ENCODE results near the gene SNHG17.
"Not testable (repeated sequence)": the region's sequence is repeated elsewhere in the genome, so short reads cannot be mapped to it uniquely, and the experiment has no call there.

SNHG17 gene

DNA sequence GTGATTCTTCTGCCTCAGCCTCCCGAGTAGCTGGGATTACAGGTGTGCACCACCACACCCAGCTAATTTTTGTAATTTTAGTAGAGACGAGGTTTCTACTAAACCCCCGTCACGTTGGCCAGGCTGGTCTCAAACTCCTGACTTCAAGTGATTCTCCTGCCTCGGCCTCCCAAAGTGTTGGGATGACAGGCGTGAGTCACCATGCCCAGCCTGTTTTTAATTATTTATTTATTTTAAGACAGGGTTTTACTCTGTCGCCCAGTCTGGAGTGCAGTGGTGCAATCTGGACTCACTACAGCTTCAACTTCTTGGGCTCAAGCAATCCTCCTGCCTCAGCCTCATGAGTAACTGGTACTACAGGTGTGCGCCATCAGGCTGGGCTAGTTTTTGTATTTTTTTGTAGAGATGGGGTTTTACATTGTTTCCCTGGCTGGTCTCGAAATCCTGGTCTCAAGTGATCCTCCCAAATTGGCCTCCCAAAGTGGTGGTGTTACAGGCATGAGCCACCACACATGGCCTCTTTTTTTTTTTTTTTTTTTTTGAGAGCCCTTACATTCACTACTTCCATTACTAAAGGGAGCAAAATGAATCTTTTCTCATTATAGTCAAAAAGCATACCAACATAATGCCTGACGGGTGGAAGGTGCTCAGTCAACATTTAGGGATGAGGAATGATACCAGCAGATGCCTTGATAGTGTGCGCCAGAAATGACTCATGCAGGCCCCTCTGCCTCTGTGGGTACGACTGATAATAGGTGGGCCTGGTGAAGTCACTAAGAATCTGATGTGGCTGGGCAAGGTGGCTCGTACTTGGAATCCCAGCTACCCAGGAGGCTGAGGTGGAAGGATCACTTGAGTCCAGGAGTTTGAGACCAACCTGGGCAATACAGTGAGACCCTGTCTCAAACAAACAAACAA, 19.7 kb upstream of the SNHG17 start:
- DNase-seq = no peak
- H3K27ac Mint-ChIP-seq = no peak overlapping the region
- H3K9me3 Mint-ChIP-seq = no peaks in the 10 kb centered on the region
- peaks cover 13% of the 10 kb centered on the region for H3K4me1 Mint-ChIP-seq (ENCODE audit: low read depth)
- H3K4me3 Mint-ChIP-seq = no peak overlapping the region
- H3K36me3 Mint-ChIP-seq (ENCODE audit: low read depth) = peaks cover 17% of the 10 kb centered on the region
- no peaks in the 10 kb centered on the region for H3K27me3 Mint-ChIP-seq

DNA sequence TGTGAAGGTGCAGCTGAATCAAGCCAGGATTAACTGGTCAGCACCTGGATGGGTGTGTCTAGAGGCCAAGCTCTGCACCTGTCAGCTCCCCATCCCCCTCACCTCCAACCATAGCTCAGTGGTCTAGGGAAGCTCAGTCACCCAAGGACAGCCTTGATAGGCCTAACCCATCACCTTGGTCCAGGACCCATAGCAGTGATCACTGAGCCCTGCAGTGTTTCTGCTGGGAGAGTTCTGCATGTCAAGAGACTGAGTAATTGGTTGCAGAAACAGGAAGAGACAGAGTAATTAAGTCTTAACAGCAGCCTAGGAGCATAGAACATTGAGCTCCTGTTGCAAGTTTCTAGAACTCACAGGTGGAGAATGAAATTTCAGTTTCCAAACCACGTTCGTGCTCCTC, 18.8 kb upstream of the SNHG17 start:
- H3K4me3 Mint-ChIP-seq = no peak overlapping the region
- no peaks in the 10 kb centered on the region for H3K27me3 Mint-ChIP-seq
- H3K4me1 Mint-ChIP-seq (ENCODE audit: low read depth) = peaks cover 21% of the 10 kb centered on the region
- peaks cover 25% of the 10 kb centered on the region for H3K36me3 Mint-ChIP-seq (ENCODE audit: low read depth)
- H3K9me3 Mint-ChIP-seq = no peaks in the 10 kb centered on the region
- H3K27ac Mint-ChIP-seq = no peak overlapping the region
- DNase-seq = no peak

DNA sequence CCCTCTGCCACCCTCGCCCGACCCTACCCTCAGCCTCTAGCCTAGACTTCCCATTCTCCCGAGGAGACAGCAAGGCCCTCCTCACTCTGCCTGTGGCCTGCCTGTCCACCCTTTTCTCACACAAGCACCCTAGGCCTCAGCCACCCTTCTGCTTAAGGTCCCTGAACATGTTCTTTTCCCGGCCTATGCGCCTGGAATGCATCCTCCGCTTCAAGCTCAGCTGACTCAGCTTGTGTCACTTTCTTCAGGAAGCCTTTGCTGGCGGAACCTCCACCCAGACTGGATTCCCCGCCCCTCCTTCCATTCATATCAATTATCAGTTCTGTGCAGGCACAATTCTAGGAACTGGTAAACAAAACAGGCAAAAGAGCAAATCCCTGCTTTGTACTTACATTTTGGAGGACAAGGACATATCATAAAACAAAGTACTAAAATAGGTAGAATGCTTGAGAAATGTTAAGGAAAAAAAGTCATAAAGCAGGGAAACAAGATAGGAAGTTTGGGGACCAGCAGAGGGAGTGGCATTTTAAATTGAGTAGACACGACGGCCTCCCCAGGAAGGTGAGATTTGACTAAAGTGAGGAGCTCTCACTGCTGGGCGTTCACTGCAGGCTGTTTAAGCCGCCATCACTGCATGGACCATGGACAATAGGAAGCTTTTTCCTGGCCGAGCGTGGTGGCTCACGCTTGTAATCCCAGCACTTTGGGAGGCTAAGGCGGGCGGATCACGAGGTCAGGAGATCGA, 17.9 kb upstream of the SNHG17 start:
- peaks cover 29% of the 10 kb centered on the region for H3K4me1 Mint-ChIP-seq (ENCODE audit: low read depth)
- no peak overlapping the region for H3K4me3 Mint-ChIP-seq
- H3K27me3 Mint-ChIP-seq = no peaks in the 10 kb centered on the region
- H3K36me3 Mint-ChIP-seq (ENCODE audit: low read depth) = peaks cover 31% of the 10 kb centered on the region
- DNase-seq = no peak
- H3K27ac Mint-ChIP-seq = no peak overlapping the region
- H3K9me3 Mint-ChIP-seq = no peaks in the 10 kb centered on the region

DNA sequence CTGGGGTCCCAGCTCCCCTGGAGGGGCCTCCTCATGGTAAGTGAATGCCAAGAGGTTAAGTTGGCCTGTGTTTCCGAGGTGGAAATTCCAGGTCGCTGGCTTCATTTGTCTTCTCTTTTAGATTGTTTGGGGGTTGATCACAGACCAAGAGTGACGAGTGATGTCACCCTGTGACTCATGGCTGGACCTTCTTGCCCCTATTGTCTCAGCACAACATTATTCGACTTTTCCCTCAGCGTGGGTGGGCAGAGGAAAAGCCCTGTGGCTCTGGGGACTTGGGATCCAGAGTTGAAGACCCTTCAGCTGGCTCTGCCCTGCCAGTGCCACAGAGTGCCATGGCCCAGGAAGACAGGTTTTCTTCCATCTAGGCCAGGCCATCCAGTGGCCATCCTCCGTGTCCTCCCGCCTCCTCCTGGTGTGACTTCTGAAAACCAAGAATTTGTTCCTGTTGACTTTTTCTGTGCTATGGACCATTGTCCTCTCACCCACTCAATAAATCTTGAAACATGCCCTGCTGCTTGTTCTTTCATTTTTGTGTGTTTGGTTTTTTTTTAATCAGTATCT, 15.4 kb upstream of the SNHG17 start:
- no peaks in the 10 kb centered on the region for H3K27me3 Mint-ChIP-seq
- no peak for DNase-seq
- H3K9me3 Mint-ChIP-seq = no peaks in the 10 kb centered on the region
- peak overlapping the region; percentile 31 for H3K27ac Mint-ChIP-seq
- peaks cover 47% of the 10 kb centered on the region for H3K4me1 Mint-ChIP-seq (ENCODE audit: low read depth)
- H3K4me3 Mint-ChIP-seq = no peak overlapping the region
- peaks cover 31% of the 10 kb centered on the region for H3K36me3 Mint-ChIP-seq (ENCODE audit: low read depth)

DNA sequence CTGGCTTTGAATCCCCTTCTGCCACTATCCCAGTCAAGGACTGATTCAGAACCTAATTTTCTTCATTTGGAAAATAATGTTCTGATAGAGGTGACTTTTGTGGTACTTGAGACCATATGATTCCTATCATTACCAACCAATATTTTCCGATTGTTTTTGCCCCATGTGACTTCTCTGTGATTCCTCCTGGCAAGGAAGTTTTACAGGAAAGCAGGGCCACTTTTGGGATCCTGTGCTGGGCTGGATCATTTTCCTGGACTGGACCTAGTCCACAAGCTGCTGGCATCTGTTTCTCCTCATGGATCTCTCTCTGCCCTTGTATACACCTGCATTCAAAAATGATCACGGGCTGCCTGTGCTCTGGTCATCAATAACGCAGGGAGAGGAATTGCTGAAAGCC, 13.9 kb upstream of the SNHG17 start:
- H3K4me1 Mint-ChIP-seq (ENCODE audit: low read depth) = peaks cover 49% of the 10 kb centered on the region
- H3K36me3 Mint-ChIP-seq (ENCODE audit: low read depth) = peaks cover 31% of the 10 kb centered on the region
- peak overlapping the region; percentile 32 for H3K27ac Mint-ChIP-seq
- DNase-seq = no peak
- no peaks in the 10 kb centered on the region for H3K9me3 Mint-ChIP-seq
- no peak overlapping the region for H3K4me3 Mint-ChIP-seq
- H3K27me3 Mint-ChIP-seq = no peaks in the 10 kb centered on the region

DNA sequence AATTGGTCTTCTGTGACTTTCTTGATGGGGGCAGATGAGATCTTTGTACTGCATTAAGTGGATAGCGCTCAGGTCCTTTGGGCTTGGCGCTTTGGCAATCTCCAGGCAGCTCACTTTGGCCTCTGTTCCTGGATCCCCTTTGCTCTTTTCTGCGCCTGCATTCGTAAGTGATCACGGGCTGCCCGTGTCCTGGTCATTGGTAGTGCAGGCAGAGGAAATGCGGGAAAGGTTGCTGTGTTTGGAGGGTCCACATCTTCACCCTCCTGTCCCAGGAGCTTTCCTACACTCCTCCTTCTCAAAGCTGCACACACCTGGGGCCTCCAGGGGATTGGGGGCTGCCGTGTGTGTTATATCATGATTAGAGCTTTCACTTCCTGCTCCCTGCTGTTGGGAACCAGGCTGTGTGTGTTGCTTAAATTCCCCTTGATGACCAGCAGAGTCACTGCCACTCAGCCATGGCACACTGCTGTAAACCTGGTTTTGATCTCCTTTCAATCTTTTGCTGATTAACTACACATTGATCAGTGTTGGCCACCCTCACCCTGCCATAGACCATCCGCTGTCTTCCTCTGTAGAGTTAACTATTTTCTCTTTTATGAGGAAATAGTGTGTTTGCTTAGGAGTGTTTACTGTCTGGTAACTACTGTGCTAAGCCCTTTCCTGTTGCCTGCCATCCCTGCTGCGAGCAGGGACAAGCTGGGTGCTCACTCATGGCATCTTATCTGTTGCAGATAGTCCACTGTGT, 13.0 kb upstream of the SNHG17 start:
- peaks cover 49% of the 10 kb centered on the region for H3K4me1 Mint-ChIP-seq (ENCODE audit: low read depth)
- H3K36me3 Mint-ChIP-seq (ENCODE audit: low read depth) = peaks cover 31% of the 10 kb centered on the region
- no peaks in the 10 kb centered on the region for H3K9me3 Mint-ChIP-seq
- H3K27me3 Mint-ChIP-seq = no peaks in the 10 kb centered on the region
- H3K27ac Mint-ChIP-seq = peak overlapping the region; percentile 68
- peak overlapping the region; percentile 82 for H3K4me3 Mint-ChIP-seq
- no peak for DNase-seq

DNA sequence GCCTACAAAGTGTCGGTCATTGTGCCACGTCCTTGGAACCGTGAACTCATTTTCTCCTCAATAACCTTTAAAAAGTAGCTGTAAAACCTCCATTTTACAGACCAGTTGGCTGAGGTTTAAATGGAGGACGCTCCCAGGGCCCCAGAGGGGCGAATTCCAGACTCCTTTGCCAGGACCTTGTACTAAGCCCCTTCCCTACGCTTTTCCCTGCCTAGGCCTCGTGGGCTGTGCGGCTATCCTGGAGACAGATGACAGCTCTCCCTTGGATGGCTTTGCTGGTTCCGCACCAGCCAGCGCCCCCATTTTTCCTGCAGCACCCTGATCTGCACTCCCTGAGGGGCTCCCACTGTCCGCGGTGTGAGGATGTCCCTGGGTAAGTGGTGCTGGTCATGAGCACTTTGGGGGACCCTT, 12.1 kb upstream of the SNHG17 start:
- no peaks in the 10 kb centered on the region for H3K9me3 Mint-ChIP-seq
- peaks cover under 1% of the 10 kb centered on the region for H3K27me3 Mint-ChIP-seq
- peaks cover 49% of the 10 kb centered on the region for H3K4me1 Mint-ChIP-seq (ENCODE audit: low read depth)
- no peak for DNase-seq
- peaks cover 31% of the 10 kb centered on the region for H3K36me3 Mint-ChIP-seq (ENCODE audit: low read depth)
- H3K4me3 Mint-ChIP-seq = peak overlapping the region; percentile 82
- H3K27ac Mint-ChIP-seq = peak overlapping the region; percentile 68

DNA sequence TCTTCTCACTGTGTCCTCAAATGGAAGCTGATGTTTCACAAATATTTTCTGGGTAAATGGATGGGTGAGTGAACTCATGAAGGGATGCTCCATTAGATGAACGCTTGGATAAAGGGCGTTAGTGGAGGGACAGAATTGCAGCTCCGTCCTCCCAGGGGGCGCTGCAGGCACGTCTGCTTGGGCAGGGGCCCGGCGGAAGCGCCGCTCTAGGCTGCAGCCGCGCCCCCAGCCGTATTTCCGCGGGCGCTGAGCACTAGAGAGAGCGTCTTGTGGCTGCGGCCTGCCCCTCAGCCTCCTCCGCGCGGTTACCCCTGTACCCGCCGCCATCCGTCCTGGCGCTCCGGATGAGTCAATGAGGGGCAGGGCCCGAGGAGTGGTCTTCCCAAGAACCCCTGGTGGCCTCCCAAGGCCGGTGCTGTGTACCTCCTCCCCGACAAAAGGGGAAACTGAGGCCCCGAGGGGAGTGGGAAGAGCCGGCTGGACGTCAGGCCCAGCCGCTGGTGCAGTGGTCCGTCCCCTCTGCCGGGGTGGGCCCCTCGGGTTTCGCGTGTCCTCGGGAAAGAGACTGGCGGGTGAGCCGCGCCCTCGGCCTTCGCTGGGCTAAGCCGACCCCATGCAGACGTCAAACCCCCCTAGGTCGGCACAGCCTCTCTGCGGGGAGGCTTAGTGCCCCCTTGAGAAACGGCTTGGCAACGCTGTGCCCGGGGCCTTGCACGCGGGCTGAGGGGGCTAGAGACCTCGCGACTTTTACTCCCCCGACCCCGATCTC, 11.5 kb upstream of the SNHG17 start:
- DNase-seq = peak; percentile 96
- H3K9me3 Mint-ChIP-seq = no peaks in the 10 kb centered on the region
- peaks cover 49% of the 10 kb centered on the region for H3K4me1 Mint-ChIP-seq (ENCODE audit: low read depth)
- peaks cover 31% of the 10 kb centered on the region for H3K36me3 Mint-ChIP-seq (ENCODE audit: low read depth)
- H3K27ac Mint-ChIP-seq = peak overlapping the region; percentile 68
- H3K27me3 Mint-ChIP-seq = peaks cover 3% of the 10 kb centered on the region
- peak overlapping the region; percentile 82 for H3K4me3 Mint-ChIP-seq

DNA sequence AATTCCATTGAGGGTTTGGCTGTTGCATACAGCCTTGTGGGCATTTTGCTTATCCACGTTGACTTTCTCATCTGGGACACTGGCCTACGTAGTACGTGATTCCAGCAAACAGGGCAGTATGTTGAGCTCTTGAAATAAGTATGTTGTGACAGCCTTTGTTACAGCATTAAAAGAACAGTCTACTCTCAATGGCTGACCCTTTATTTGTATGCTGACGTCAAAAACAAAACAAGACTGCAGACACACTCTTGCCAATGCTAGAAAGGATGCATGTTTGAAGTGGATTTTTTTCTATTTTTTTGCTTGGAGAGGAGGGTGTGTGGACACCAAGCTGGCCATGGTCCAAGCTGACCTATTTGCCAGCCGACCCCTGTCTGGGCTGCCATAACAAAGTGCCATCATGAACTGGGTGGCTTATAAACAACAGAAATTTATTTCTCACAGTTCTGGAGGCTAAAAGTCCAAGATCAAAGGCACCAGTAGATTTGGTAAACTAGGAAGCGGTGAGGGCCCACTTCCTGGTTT, 10.8 kb upstream of the SNHG17 start:
- no peak for DNase-seq
- Mint-ChIP-seq H3K9me3 (no peaks in the 10 kb centered on the region), H3K4me3 (peak overlapping the region; percentile 82), H3K4me1 (ENCODE audit: low read depth) (peaks cover 48% of the 10 kb centered on the region), H3K36me3 (ENCODE audit: low read depth) (peaks cover 25% of the 10 kb centered on the region), H3K27ac (peak overlapping the region; percentile 68), H3K27me3 (peaks cover 3% of the 10 kb centered on the region)

DNA sequence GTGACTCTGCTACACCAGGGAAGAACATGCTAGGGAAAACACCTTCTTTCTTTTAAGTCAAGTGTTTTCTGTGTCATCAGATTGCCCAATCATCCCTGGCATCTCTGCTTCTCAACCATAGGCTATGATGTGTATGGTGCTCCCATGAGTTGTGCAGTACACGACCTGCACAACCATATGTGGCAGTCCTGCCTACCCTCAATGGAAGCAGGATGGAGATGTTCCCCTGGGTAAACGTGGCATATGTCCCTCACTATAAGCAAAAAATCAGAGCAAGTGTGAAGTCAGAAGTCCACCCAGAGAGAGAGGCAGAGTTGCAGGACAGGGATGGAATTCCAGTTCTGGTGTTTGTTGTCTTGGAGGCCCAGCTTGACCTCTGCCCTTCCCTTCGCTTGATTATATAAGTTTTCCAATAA, 10.3 kb upstream of the SNHG17 start:
- Mint-ChIP-seq H3K27me3 (peaks cover 3% of the 10 kb centered on the region), H3K9me3 (no peaks in the 10 kb centered on the region), H3K4me1 (ENCODE audit: low read depth) (peaks cover 42% of the 10 kb centered on the region), H3K27ac (peak overlapping the region; percentile 50), H3K36me3 (ENCODE audit: low read depth) (peaks cover 20% of the 10 kb centered on the region), H3K4me3 (no peak overlapping the region)
- no peak for DNase-seq

DNA sequence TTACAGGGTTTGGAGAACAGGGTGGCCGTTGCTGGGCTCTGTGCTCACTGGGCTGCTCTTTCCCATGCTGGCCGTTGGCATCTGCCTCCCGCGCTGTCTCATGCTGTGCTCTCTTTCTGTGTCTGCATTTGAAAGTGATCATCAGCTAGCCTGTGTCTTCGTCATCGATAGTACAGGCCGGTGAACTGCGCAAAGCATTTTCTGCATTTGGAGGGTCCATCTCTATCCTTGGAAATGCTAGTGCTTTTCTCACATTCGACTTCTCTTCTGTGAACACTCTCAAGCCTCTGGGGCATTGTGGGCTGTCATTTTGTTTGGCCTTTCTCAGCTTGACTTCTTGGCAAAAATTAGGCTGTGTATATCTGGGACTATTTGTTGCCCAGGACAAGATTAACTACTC, 6.8 kb upstream of the SNHG17 start:
- Mint-ChIP-seq H3K4me1 (ENCODE audit: low read depth) (peaks cover 10% of the 10 kb centered on the region), H3K27me3 (peaks cover 7% of the 10 kb centered on the region), H3K27ac (no peak overlapping the region), H3K9me3 (no peaks in the 10 kb centered on the region), H3K4me3 (no peak overlapping the region), H3K36me3 (ENCODE audit: low read depth) (no peaks in the 10 kb centered on the region)
- no peak for DNase-seq

DNA sequence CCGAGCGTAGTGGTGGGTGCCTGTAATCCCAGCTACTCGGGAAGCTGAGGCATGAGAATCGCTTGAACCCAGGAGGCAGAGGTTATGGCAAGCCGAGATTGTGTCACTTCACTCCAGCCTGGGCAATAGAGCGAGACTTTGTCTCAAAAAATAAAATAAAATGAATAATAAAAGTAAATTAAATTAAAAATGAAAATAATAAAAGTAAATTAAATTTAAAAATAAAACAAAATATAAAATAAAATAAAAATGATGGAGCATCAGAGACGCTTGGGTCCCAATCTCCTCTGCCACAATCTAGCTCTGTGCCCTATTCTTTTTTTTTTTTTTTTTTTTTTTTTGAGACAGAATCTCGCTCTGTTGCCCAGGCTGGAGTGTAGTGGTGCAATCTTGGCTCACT, 6.0 kb upstream of the SNHG17 start:
- DNase-seq; H3K27ac Mint-ChIP-seq; H3K4me1 Mint-ChIP-seq (ENCODE audit: low read depth); H3K36me3 Mint-ChIP-seq (ENCODE audit: low read depth); H3K27me3 Mint-ChIP-seq; H3K4me3 Mint-ChIP-seq; H3K9me3 Mint-ChIP-seq: not testable (repeated sequence)

DNA sequence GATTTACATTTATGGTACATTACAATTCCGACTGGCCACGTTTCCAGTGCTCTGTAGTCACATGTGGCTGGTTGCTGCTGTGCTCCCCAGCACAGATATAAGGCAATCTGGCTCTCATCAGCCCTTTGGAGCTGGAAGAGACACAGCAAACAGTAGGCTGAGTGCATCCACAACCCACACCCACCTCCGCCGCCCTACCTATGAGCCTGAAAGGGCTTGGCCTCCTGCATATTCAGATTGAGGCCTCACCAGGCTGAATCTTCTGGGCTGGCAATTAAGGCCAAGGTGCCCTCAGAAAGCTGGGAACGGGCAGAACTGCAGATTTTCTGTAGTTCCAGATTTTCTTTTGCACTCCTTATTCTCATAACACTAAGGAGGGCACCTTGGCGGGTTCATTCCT, 2.7 kb upstream of the SNHG17 start:
- no peak for DNase-seq
- Mint-ChIP-seq H3K27ac (no peak overlapping the region), H3K9me3 (no peaks in the 10 kb centered on the region), H3K36me3 (ENCODE audit: low read depth) (peaks cover 25% of the 10 kb centered on the region), H3K4me3 (no peak overlapping the region), H3K4me1 (ENCODE audit: low read depth) (peaks cover 8% of the 10 kb centered on the region), H3K27me3 (peaks cover 7% of the 10 kb centered on the region)
